ENCODE measurements around the gene KLHL26. TPM values are rescaled to one million over a fixed set of nuclear protein-coding genes. Genes with fewer than 3 reads are reported as not detected.
A peak's percentile ranks its signal among the peaks of the same experiment; 100 is the strongest.

KLHL26 gene
- total RNA-seq, 1 donor from 2014 or later: 16.7 TPM

DNA sequence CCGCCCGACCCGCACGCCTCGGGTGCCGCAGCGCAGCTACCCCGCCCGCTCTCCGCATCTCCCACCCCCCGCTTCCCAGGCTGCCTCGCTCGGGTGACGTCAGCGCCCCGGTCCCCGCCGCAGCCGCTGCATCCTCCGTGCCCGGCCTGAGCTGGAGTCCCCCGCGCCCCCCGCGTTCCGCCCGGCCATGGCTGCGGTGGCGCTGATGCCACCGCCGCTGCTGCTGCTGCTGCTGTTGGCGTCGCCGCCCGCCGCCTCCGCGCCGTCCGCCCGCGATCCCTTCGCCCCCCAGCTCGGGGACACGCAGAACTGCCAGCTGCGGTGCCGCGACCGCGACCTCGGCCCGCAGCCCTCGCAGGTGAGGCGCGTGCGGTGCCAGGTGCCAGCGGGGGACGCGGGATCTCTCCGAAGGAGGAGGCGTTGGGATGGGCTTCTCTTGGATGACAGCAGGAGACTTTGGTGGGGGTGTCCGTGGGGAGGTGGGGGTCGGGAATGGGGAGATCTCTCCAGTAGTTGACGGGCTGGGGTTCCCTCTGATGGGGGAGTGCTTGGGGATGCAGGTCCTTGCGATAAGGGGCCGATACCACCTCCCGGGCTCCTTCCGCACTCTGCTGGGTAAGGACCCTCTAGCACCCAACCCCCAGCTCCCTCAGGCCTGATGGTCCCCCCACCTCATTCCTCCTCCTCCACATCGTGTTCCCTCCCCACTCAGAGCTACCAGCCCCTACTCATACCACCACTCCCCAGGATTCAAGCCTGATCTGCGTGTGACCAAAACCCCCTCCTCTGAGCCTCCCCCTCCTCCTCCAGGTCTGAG, 23.8 kb upstream of the KLHL26 start, which contains the start of gene TMEM59L:
Gene TMEM59L, plus strand, starts transcription at position 99 of the 817 bp plus-strand sequence. Its CDS starts 89 bp downstream, at position 188.
- DNase-seq (ENCODE audit: low spot score): no peak

DNA sequence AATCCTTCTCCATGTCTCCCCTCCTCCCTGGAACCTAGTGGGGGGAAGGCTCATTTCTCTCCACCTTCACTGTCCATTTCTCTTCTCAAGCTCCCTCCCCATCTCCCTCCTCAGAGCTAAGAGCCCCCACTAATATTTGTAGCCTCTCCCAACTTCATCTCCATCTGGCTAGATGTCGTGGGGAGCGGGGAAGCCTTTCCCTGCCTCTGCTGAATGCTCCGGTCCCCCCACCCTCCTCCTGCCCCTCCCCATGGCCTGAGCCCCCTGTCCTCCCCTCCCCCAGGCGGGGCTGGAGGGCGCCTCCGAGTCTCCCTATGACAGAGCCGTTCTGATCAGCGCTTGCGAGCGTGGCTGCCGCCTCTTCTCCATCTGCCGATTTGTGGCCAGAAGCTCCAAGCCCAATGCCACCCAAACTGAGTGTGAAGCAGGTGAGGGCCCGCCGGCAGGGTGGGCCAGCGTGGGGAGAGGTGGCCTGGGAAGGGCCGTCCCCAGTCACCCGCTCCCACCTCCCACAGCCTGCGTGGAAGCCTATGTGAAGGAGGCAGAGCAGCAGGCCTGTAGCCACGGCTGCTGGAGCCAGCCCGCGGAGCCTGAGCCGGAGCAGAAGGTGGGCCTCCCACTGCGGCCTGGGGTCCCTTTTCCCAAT, 23.1 kb upstream of the KLHL26 start:
- DNase-seq (ENCODE audit: low spot score): no peak

DNA sequence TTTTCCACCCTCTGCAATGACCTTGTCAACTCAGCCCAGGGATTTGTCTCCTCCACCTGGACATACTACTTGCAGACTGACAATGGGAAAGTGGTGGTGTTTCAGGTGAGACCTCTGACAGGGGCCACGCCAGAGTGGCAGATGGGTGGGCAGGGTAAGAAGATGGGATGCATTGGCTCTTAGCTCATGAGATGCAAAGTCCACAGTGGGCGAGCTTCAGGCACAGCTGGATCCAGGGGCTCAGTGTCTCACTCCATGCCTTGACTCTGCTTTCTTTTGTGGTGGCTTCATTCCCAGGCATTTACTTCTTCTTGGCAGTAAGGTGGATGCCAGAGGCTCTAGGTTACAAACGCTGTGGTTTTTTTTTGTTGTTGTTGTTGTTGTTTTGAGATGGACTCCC, 20.8 kb upstream of the KLHL26 start:
- no peak for DNase-seq (ENCODE audit: low spot score)

DNA sequence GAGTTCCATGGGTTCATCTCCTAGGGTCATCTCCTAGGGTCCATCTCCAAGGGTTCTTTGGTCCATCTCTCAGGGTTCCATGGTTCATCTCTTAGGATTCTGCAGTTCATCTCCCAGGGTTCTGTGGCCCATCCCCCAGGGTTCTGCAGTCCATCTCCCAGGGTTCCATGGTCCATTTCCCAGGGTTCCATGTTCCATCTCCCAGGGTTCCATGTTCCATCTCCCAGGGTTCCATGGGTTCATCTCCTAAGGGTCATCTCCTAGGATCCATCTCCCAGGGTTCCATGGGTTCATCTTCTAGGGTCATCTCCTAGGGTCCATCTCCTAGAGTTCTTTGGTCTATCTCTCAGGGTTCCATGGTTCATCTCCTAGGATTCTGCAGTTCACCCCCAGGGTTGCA, 19.3 kb upstream of the KLHL26 start:
- no peak for DNase-seq (ENCODE audit: low spot score)

DNA sequence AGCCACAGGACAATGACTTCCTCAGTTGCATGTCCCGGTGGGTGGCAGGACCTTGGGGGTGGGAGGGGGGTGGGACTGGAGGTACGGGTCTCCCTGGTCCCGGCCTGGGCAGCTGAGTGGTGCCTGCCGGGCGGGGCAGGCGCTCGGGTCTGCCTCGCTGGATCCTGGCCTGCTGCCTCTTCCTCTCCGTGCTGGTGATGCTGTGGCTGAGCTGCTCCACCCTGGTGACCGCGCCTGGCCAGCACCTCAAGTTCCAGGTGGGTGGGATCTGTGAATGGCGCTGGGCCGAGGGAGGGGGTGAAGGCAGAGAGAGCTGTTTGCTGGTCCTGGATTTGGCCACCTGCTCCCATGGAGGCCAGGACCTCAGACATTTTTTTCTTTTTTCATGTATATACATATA, 18.6 kb upstream of the KLHL26 start:
- no peak for DNase-seq (ENCODE audit: low spot score)

DNA sequence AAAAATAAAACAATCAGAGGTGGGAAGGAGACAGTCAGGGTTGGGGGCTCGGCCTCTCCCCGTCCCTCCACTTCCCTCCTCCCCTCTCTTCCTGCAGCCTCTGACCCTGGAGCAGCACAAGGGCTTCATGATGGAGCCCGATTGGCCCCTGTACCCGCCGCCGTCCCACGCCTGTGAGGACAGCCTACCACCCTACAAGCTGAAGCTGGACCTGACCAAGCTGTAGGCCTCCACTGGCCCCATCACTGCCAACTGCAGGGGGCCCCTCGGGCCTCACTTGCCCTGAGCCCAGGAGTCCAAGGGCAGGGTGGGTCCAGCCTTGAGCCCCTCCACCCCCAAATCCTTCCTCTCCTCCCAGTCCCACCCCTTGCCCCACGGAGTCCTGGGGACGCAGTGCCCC, 16.5 kb upstream of the KLHL26 start:
- no peak for DNase-seq (ENCODE audit: low spot score)

DNA sequence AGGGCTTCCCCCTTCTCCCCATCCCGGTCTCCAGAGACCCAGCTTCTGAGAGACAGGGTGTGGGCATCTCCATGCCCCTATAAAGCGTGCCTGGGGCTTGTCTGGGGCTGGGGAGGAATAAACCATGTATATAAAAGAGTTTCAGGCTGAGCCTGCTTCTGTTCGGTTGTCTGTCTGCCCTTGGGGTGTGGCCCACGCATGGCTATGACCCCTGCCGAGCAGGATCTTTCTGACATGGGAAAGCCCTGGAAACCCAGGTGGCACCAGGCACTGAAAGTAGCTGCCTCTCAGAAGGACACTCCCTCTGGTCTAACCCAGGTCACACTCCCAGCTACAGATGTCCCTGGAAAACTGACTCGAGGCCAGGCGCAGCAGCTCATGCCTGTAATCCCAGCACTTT, 15.9 kb upstream of the KLHL26 start:
- no peak for DNase-seq (ENCODE audit: low spot score)

DNA sequence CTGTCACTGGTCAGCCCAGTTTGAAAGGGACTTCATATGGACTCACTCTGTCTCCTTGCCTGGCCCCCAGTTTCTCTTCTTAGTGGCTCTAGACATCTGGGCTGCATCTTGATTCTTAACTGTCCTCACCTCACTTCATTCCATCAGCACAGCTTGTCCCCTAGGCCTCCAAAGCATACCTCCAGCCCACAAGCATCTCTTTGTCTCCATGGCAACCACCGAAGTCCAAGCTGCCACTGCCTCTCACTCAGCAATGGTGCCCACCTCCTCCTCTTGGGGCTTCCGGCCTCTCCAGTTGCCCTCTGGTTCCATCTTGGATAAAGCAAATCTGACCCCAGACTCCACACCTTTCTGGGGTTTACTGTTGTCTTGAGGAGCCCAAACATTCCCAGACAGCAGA, 9.9 kb upstream of the KLHL26 start:
- no peak for DNase-seq (ENCODE audit: low spot score)

DNA sequence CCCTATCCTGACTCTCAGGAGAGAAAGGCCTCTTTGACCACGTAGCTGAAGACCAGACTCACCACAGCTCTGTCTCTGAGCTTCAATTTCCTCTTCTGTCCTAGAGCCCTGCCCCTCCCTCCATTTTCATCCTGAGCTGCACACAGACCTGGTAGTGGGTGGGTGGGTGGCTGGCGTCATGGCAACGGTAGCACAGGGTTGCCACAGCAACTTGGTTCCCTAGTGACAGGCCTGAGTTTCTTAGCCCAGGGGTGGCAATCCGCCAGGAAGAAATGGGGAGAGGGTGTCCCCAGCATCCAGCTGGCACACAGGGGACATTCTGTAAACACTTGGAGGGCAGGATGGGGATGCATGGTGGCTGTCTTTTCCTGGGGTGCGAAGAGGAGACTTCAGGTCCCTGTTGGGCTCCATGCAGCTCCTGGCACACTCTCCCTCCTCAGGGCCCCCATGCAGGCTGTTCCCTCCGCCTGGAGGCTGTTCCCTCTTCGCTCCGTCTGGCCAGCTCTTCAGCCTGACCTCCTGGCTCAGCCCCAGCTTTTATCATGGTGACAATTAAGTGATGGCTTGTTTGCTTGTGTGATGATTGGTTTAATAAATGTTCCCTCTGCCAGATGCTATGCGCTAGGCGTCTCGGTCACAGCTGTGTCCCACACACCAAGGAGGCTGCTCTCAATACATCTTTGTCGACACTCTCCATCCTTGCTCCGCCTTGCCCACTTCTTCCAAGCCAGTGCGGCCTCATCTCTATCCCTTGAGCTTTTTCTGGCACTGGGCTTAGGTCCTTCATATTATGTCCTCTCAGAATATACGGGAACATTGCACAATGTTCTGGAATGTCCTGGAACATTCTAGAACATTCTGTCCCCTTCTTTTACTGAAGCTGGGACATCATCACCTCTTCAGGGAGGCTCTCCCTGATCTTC, 7.4 kb upstream of the KLHL26 start:
- no peak for DNase-seq (ENCODE audit: low spot score)

DNA sequence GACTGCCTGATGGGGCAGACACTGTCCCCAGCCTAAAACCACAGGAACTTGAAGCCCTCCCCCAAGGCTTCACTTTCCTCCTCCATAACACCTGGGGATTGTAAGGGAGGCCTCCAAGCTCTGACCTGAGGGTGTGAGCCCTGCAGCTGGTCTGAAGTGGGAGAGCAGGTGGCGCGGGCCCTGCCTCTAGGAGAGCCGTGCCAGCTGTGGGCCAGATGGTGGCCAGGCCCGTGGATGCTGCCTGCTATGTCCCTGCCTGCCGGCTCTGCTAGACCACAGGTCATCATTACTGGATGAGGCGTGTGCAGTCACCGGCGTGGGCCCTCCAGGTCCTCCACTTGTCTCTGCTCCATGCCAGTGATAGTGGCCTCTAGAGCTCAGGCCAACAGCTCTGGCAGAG, 3.5 kb upstream of the KLHL26 start:
- DNase-seq (ENCODE audit: low spot score): no peak

DNA sequence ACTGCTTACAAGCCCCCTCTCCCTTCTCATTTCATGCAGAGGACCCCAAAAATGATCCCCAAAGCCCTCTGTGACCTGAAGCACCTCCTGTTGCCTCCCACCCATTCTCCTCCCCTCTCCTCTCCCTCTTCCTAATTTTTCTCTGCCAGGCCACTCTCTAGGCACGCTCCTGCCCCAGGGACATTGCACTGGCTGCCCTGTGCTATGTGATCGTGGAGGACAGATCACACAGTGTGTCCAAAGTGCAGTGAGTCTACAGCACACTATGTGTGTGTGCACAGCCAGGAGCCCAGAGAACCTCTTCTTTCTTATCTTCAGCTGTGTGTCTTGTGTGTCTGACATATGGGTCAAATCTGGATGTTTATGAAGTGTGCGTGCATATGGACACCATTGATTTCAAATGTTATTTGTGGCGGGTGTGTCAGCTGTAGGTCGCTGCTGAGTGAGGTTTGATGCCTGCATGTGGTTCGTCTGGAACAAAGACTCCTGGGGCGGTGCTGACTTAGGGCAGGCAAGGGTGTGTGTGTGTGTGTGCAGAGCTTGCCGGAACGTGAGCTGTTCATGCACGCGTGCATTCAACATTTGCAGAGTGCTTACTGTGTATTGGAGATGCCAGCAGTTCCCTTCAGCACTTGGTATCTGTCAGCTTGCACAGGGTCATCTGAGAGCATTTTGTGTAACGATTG, 2.1 kb upstream of the KLHL26 start:
- DNase-seq (ENCODE audit: low spot score): no peak

DNA sequence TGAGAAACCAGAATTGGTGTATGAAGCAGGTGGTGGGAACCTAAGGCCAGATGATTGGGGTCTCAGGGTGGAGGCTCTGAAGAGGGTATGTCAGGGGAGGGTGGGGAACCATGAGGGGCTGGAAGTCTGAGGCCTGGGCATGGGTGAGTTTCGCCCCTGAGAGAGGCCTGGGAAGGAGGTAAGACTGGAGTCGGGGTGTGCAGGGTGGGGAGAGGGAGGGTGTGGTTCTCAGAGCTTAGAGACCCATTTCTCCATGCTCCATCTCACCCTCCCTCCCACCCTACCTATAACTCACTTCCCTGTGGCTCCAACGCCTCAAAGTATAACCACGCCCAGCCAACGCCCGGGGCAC, 1.0 kb upstream of the KLHL26 start:
- no peak for DNase-seq (ENCODE audit: low spot score)

DNA sequence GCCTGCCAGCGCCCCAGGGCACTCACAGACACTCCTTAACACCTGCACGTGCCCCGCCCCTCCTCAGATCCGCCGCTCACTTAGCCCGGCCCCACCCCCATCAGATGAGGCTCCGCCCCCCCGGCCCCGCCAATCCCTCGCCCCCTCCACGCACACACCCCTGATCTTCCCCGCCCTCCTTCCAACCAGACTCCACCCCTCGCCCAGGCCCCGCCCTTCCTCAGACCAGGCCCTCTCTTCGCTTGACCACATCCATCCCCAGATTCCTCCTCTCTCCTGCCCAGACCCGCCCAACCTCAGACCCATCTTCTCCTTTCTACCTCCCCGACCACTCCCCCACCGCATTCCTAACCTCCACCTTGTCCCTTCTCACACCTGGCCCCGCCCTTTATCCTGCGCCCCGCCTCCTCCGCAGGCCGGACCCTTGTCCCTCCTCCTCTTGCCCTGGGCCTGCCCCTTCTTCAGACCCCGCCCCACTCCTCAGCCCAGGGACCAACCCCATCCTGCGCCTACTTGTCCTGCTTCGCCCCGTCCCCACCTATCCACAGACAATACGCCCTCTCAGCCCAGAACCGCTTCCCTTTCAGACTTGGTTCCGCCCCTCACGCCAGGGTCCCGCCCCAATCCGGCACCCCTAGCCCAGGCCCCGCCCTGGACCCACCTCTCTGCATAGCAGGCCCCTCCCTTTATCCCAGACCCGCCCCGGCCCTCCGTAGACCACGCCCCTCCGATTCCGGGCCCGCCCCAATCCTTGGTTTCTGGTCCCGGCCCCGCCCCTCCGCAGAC, 452 bp upstream of the KLHL26 start:
- peak; percentile 98 for DNase-seq (ENCODE audit: low spot score)

DNA sequence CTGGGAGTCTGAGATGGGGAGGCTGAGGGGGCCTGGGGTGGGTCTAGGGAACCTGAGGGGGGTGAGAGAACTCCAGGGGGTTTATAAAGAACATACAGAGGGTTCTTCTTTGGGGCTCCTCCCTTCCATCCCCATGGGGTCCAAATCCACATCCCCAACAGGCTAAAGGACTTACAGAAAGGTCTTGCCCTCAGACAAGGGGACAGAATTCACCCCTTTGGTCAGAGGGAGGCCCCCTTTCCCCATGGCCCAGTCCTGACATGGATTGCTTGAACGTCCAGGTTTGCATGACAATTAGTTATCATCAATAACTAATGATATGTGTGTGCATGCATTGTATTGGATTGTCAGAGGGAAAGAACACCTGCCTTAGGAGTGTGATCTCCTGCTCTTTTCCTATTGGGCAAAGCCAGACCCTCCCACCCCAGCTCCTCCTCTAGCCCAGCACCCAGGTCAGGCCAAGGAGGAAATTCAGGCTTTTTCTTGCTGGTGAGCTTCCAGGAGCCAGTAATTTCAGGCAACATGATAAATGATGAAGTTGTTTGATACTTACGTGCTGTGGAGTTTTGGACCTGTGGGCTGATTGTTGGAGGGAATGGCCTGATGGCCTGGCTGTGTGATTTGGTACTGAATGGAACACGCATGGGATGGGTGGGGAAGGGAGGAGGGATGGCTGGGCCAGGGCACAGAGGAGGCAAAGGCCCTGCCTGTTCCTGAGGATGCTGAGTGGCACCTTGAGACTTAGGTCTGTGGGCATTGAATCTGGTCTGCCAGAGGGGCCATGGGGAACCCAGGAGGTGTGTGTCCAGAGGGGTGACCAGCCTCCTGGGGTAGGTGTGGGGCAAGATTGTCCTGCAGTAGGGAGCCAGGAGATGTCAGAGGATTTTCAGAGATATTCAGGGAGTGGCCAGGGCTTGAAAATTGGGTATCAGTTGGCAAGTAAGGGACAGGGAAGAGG, 1.1 kb downstream of the KLHL26 start:
- DNase-seq (ENCODE audit: low spot score): peak; percentile 62

DNA sequence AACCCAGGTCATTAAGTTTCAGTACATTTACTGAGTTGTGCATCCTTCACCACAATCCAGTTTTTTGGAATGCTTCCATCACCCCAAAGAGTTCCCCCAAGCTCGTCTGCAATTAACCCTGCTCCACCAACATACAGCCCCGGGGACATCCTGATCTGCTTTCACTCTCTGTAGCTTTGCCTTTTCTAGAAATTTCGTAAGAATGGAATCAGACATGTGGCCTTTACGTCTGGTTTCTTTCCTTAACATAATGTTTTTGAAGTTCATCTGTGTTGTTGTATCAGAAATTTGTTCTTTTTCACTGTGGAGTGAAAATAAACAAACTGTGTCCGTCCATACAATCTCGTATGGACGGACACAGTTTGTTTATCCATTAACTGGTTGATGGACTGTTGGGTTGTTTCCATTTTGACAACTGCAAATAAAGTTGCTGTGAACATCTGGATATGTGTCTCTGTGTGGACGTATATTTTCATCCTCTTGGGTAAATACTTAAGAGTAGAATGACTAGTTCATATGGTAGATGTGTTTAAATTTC, 2.9 kb downstream of the KLHL26 start:
- DNase-seq (ENCODE audit: low spot score): no peak

DNA sequence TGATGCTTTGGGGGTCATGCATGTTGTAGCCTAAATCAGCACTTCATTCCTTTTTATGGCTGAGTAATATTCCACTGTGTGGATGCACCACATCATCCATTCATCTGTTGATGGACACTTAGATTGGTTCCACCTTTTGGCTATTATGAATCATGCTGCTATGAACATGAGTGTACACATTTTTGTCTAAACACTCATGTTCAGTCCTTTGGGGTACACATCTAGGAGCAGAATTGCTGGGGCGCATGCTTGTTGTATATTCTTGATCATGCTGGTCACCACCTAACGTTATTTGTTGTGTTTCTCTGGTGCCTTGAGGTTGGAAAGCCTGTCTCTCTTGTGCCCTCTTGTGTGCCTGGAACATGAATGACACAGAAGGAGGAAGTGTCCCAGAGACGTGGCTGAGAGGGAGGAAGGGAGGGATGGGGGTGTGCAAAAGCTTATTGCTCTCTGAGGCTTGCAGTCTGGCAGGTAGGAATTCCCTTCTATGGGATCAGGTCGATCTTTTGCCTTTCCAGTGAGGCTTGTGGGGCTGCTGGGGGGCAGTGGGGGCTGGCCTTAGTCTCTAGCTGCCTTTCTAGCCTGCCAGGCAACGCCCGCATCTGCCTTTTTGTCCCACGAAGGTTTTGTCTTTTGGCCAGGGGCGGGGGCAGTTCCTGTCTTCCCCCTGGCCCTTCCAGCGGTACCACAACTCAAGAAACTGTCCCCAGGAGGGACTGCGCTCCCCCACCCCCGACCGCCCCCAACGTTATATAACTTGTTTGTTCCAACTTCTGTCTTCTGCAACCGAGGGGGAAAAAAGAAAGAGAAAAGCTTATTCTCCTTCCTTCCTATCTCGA, 7.6 kb downstream of the KLHL26 start:
- DNase-seq (ENCODE audit: low spot score): no peak

DNA sequence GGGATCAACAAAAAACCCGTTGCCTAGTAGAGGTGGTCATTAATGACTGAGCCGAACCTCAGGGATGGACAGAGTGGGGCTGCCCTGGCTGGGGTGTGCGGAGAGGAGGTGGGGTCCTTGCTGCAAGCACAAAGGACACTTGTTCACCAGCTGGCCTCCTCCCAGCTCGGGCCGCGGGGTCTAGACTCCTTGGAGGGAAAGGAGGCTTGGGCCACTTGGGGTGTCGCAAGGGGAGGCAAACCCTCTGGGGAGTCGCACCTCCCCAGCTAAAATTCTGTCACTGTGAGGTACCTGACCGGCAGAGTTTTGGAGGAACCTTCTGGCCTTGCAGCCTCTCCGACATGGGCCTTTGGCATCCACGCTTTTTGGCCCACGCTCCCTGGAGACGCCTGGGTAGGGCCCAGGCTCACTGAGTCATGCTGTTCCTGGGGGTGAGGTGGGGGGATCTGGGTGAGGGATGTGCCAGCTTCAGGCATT, 8.2 kb downstream of the KLHL26 start:
- DNase-seq (ENCODE audit: low spot score): no peak
